Activated B cell treated with CpG ODN at 0.5 μM for 24 hours (primary cell): ENCODE measurements around the gene MGST3. TPM values are rescaled to one million over a fixed set of nuclear protein-coding genes. Genes with fewer than 3 reads are reported as not detected.
"Not testable (repeated sequence)": the region's sequence is repeated elsewhere in the genome, so short reads cannot be mapped to it uniquely, and the experiment has no call there.

Source experiments
- ATAC-seq: fragments of 200-7000 bp; cut with Tn5 transposase; one replicate; pipeline ENCODE4 v1.10.0; 2021; ENCODE audit warnings: low read depth, mild to moderate bottlenecking, moderate library complexity
- CTCF ChIA-PET: fragments of 350-600 bp; sonication (Branson Sonifier 250); formaldehyde crosslinking; loops from one replicate; lab custom pipeline; 2021; ENCODE audit warnings: antibody characterized with exemption; lab: Charles Lee
- POLR2A ChIA-PET: fragments of 350-600 bp; sonication (Branson Sonifier 250); formaldehyde crosslinking; loops from one replicate; lab custom pipeline; 2021; ENCODE audit warnings: antibody characterized with exemption; lab: Charles Lee
- DNase-seq: peaks from one replicate; pipeline ENCODE4 v3.0.0; 2022
- H3K27ac Mint-ChIP-seq: one replicate; pipeline ENCODE4 v1.8.0; 2020; ENCODE audit warnings: mixed read lengths
- H3K27me3 Mint-ChIP-seq: one replicate; pipeline ENCODE4 v1.8.0; 2021; ENCODE audit warnings: mixed read lengths
- H3K36me3 Mint-ChIP-seq: one replicate; pipeline ENCODE4 v1.8.0; 2021; ENCODE audit warnings: low read depth, mixed read lengths
- H3K4me1 Mint-ChIP-seq: one replicate; pipeline ENCODE4 v1.8.0; 2021; ENCODE audit warnings: mixed read lengths
- H3K4me3 Mint-ChIP-seq: one replicate; pipeline ENCODE4 v1.8.0; 2020; ENCODE audit warnings: mild to moderate bottlenecking, mixed read lengths
- H3K9me3 Mint-ChIP-seq: one replicate; pipeline ENCODE4 v1.8.0; 2020; ENCODE audit warnings: mixed read lengths
- CTCF ChIP-seq: fragments of 200-600 bp; IDR thresholded peaks from one replicate; pipeline ENCODE4 v1.8.0; 2022; ENCODE audit warnings: antibody characterized with exemption, mild to moderate bottlenecking
- intact Hi-C: fragments of 100-400 bp; cut with micrococcal nuclease; formaldehyde crosslinking; loops from one replicate; pipeline ENCODE4 v1.15.1; 2024
- total RNA-seq: library from RNA; stranded (reverse); gene quantifications from 2 replicates; pipeline ENCODE4 v1.2.3, GENCODE V29; 2022

Gene MGST3
- total RNA-seq, 1 donor from 2014 or later, result 31.3 TPM

- no peak for TF ChIP-seq CTCF
- CTCF ChIA-PET, result no interaction called here
- Mint-ChIP-seq H3K9me3 (no peaks in the 10 kb centered on the region), H3K4me3 (no peak overlapping the region), H3K36me3 (peaks cover 46% of the 10 kb centered on the region), H3K4me1 (peaks cover 9% of the 10 kb centered on the region), H3K27me3 (no peaks in the 10 kb centered on the region), H3K27ac (no peak overlapping the region)
- no peak for ATAC-seq
- no peak for DNase-seq
- POLR2A ChIA-PET, result no interaction called here
- intact Hi-C loops, result no loop called here
These were observed 20.1 kb downstream of the MGST3 start for GRCh38 chr1:165650981-165651625.

GRCh38 chr1:165658766-165659580 is 27.9 kb downstream of the MGST3 start:
- H3K4me3 Mint-ChIP-seq, H3K9me3 Mint-ChIP-seq, POLR2A ChIA-PET, H3K4me1 Mint-ChIP-seq, DNase-seq, intact Hi-C loops, ATAC-seq, H3K27ac Mint-ChIP-seq, H3K27me3 Mint-ChIP-seq, CTCF ChIA-PET: not testable (repeated sequence)
- H3K36me3 Mint-ChIP-seq, result peaks cover 67% of the 10 kb centered on the region

GRCh38 chr1:165659581-165659895 is 28.5 kb downstream of the MGST3 start:
- H3K27me3 Mint-ChIP-seq, result no peaks in the 10 kb centered on the region
- no peak for TF ChIP-seq CTCF
- ChIA-PET POLR2A (no interaction called here), CTCF (no interaction called here)
- H3K4me1 Mint-ChIP-seq, result no peaks in the 10 kb centered on the region
- H3K27ac Mint-ChIP-seq, result no peak overlapping the region
- H3K9me3 Mint-ChIP-seq, result no peaks in the 10 kb centered on the region
- H3K4me3 Mint-ChIP-seq, result no peak overlapping the region
- intact Hi-C loops, result no loop called here
- ATAC-seq (no peak), DNase-seq (no peak)
- peaks cover 67% of the 10 kb centered on the region for H3K36me3 Mint-ChIP-seq

- Mint-ChIP-seq H3K27ac (no peak overlapping the region), H3K4me1 (peaks cover 2% of the 10 kb centered on the region), H3K9me3 (no peaks in the 10 kb centered on the region), H3K27me3 (no peaks in the 10 kb centered on the region), H3K4me3 (no peak overlapping the region), H3K36me3 (peaks cover 74% of the 10 kb centered on the region)
- ATAC-seq (no peak), DNase-seq (no peak)
- intact Hi-C loops, result no loop called here
- TF ChIP-seq CTCF, result no peak
- ChIA-PET POLR2A (interaction anchor here (0.6 kb wide), 2 partner anchors 40 to 178 kb away, joined by 3 to 4 read pairs; no protein-coding TSS in a partner anchor), CTCF (interaction anchor here (0.6 kb wide), 1 partner anchor 269 kb away, joined by 3 read pairs; no protein-coding TSS in a partner anchor)
These were observed 30.7 kb downstream of the MGST3 start for GRCh38 chr1:165661703-165662102.

- ATAC-seq, result no peak
- peaks cover 2% of the 10 kb centered on the region for H3K4me1 Mint-ChIP-seq
- no peak overlapping the region for H3K4me3 Mint-ChIP-seq
- POLR2A ChIA-PET, result no interaction called here
- no peaks in the 10 kb centered on the region for H3K27me3 Mint-ChIP-seq
- TF ChIP-seq CTCF, result no peak
- DNase-seq, result no peak
- intact Hi-C loops, result no loop called here
- CTCF ChIA-PET, result interaction anchor here (0.6 kb wide), 1 partner anchor 269 kb away, joined by 3 read pairs; no protein-coding TSS in a partner anchor
- H3K27ac Mint-ChIP-seq, result no peak overlapping the region
- peaks cover 76% of the 10 kb centered on the region for H3K36me3 Mint-ChIP-seq
- H3K9me3 Mint-ChIP-seq, result no peaks in the 10 kb centered on the region
These were observed 31.2 kb downstream of the MGST3 start for GRCh38 chr1:165662186-165662585.
